ENCODE measurements around the gene TRPV4. TPM values are rescaled to one million over a fixed set of nuclear protein-coding genes. Genes with fewer than 3 reads are reported as not detected.

Gene TRPV4
- total RNA-seq, 4 donors from 2014 or later, result 0.34 to 0.55 TPM; not detected in 2

- H3K27me3 ChIP-seq, result no peaks in the 10 kb centered on the region
- H3K36me3 ChIP-seq, result no peaks in the 10 kb centered on the region
- no peaks in the 10 kb centered on the region for H3K4me1 ChIP-seq
- no peak for TF ChIP-seq POLR2A (IDR thresholded peaks at IDR 0.05)
- TF ChIP-seq, protein P1, sequence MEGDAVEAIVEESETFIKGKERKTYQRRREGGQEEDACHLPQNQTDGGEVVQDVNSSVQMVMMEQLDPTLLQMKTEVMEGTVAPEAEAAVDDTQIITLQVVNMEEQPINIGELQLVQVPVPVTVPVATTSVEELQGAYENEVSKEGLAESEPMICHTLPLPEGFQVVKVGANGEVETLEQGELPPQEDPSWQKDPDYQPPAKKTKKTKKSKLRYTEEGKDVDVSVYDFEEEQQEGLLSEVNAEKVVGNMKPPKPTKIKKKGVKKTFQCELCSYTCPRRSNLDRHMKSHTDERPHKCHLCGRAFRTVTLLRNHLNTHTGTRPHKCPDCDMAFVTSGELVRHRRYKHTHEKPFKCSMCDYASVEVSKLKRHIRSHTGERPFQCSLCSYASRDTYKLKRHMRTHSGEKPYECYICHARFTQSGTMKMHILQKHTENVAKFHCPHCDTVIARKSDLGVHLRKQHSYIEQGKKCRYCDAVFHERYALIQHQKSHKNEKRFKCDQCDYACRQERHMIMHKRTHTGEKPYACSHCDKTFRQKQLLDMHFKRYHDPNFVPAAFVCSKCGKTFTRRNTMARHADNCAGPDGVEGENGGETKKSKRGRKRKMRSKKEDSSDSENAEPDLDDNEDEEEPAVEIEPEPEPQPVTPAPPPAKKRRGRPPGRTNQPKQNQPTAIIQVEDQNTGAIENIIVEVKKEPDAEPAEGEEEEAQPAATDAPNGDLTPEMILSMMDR (IDR thresholded peaks at IDR 0.05), result no peak
- intact Hi-C loops (cut with DNase I; ENCODE audit: low total_unique reads), result no loop called here
- no peak overlapping the region for H3K27ac ChIP-seq
- no peak overlapping the region for H3K4me3 ChIP-seq
- DNase-seq, result peak in 1 of 2 donors; percentile 3
- H3K9me3 ChIP-seq, result no peaks in the 10 kb centered on the region
Observed at GRCh38 chr12:109744986-109745942, 87.9 kb downstream of the TRPV4 start.

GRCh38 chr12:109744026-109744425 lies 89.2 kb downstream of the TRPV4 start:
- Histone ChIP-seq H3K27me3 (no peaks in the 10 kb centered on the region), H3K36me3 (no peaks in the 10 kb centered on the region), H3K9me3 (no peaks in the 10 kb centered on the region), H3K4me3 (no peak overlapping the region), H3K4me1 (no peaks in the 10 kb centered on the region), H3K27ac (no peak overlapping the region)
- DNase-seq, result peak in 1 of 2 donors; percentile 7
- TF ChIP-seq, protein P1 (IDR thresholded peaks at IDR 0.05), result no peak
- TF ChIP-seq POLR2A (IDR thresholded peaks at IDR 0.05), result no peak
- intact Hi-C loops (cut with DNase I; ENCODE audit: low total_unique reads), result no loop called here

GRCh38 chr12:109743076-109743910 lies 89.9 kb downstream of the TRPV4 start:
- H3K36me3 ChIP-seq, result no peaks in the 10 kb centered on the region
- no peaks in the 10 kb centered on the region for H3K4me1 ChIP-seq
- no peaks in the 10 kb centered on the region for H3K27me3 ChIP-seq
- TF ChIP-seq, protein P1 (IDR thresholded peaks at IDR 0.05), result no peak
- no peak for TF ChIP-seq POLR2A (IDR thresholded peaks at IDR 0.05)
- no peak overlapping the region for H3K27ac ChIP-seq
- H3K9me3 ChIP-seq, result no peaks in the 10 kb centered on the region
- H3K4me3 ChIP-seq, result no peak overlapping the region
- peak in 1 of 2 donors; percentile 5 for DNase-seq
- intact Hi-C loops (cut with DNase I; ENCODE audit: low total_unique reads), result no loop called here

DNA sequence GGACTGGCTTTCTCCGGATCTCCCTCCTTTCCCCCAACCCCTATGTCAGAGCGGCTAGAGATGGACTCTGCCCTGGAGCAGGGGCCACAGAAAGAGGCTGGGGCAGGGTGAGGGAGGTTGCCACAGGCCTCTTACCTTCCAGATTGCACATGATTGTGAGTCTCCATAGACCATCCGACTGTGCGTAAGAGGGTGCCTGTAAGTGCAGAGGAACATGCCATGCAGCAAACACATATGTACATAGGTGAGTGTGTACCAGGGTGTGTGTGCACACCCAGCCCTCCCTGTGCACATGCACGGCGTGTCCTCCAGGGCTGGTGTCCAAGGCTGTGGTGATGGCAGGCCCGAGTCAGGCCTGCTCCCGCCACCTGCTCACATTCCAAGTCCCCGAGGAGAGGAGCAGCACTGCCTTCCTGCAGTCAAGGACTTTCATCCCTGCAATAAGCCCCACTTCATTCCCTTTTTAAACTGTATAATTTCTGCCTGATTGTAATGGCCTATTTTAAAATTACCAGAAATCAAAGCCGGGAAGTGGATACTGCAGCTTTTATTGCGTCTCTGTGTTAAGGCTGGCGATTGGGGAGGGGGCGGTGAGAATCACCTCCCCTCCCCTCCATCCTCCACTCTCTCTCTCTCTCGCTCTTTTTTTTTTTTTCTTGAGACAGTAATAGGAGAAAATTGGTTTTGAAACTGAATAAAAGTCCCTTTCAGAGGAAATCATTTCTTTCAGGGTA lies 91.1 kb downstream of the TRPV4 start:
- peak in 1 of 2 donors; percentile 1 for DNase-seq
- Histone ChIP-seq H3K4me1 (no peaks in the 10 kb centered on the region), H3K4me3 (no peak overlapping the region), H3K9me3 (no peaks in the 10 kb centered on the region), H3K27me3 (no peaks in the 10 kb centered on the region), H3K36me3 (no peaks in the 10 kb centered on the region), H3K27ac (no peak overlapping the region)
- intact Hi-C loops (cut with DNase I; ENCODE audit: low total_unique reads), result no loop called here
- TF ChIP-seq, protein P1 (IDR thresholded peaks at IDR 0.05), result no peak
- TF ChIP-seq POLR2A (IDR thresholded peaks at IDR 0.05), result no peak

Measured in uterus (tissue), 4 donors.